ENCODE data around the gene PIM1.
"Not testable (repeated sequence)": the region's sequence is repeated elsewhere in the genome, so short reads cannot be mapped to it uniquely, and the experiment has no call there.

Gene PIM1

DNA sequence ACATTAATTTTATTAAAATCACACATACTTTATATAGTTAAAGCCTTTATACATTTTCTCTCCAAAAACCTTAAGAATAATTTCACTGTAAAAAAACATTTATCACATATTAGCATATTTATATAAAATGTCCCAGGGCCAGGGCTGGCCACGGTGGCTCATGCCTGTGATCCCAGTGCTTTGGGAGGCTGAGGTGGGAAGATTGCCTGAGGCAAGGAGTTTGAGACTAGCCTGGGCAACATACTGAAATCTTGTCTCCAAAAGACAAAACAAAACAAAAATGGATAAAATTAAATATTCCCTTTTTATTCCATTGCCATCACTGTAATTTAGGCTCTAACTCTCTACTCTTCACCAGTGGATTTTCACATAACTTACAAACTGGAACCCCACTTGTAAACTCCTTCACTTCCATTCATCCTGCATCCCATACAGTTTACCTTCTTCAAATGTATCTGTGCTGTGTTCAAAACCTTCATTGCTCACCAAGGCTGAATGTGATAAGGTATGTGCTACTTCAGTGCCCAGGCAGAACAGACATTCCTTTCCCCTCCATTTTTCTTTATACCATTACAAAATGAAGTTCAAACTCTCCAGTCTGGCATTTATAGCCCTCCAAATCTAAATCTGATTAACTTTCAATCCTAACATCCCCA, 42.9 kb upstream of the PIM1 start:
- no peak for TF ChIP-seq CTCF (conservative IDR thresholded peaks at IDR 0.05; ENCODE audit: control insufficient read depth, insufficient read depth, low read depth, low read length)
- H3K4me3 ChIP-seq (ENCODE audit: control insufficient read depth, low read depth, low read length): no peak overlapping the region

GRCh38 chr6:37127961-37128862, 41.7 kb upstream of the PIM1 start:
- DNase-seq (ENCODE audit: low read depth): peak; percentile 83
- H3K4me3 ChIP-seq (ENCODE audit: control insufficient read depth, low read depth, low read length): no peak overlapping the region
- TF ChIP-seq CTCF (conservative IDR thresholded peaks at IDR 0.05; ENCODE audit: control insufficient read depth, insufficient read depth, low read depth, low read length): no peak

More for the DNA sequence above, 42.9 kb upstream of the PIM1 start:
- DNase-seq (ENCODE audit: low read depth): no peak

- not testable (repeated sequence) for H3K4me3 ChIP-seq (ENCODE audit: control insufficient read depth, low read depth, low read length); DNase-seq (ENCODE audit: low read depth)
Measured at GRCh38 chr6:37128863-37129443, 41.0 kb upstream of the PIM1 start.

DNA sequence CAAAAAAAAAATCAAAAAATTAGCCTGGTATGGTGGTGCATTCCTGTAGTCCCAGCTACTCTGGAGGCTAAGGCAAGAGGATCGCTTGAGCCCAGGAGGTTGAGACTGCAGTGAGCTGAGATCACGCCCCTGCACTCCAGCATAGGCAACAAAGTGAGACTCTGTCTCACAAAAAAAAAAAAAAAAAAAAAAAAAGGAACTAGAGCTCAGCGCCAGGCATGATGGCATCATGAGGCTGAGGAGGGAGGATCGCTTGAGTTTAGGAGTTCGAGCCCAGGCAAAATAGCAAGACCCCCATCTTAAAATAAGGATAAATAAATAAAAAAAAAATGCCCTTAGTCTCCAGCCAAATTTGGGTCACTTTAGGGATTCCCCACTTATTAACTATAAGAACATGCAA, 40.4 kb upstream of the PIM1 start:
- TF ChIP-seq CTCF (conservative IDR thresholded peaks at IDR 0.05; ENCODE audit: control insufficient read depth, insufficient read depth, low read depth, low read length): no peak
- DNase-seq (ENCODE audit: low read depth): no peak
- no peak overlapping the region for H3K4me3 ChIP-seq (ENCODE audit: control insufficient read depth, low read depth, low read length)

GRCh38 chr6:37130704-37131103, 39.2 kb upstream of the PIM1 start:
- no peak overlapping the region for H3K4me3 ChIP-seq (ENCODE audit: control insufficient read depth, low read depth, low read length)
- TF ChIP-seq CTCF (conservative IDR thresholded peaks at IDR 0.05; ENCODE audit: control insufficient read depth, insufficient read depth, low read depth, low read length): no peak
- DNase-seq (ENCODE audit: low read depth): peak; percentile 68

- no peak overlapping the region for H3K4me3 ChIP-seq (ENCODE audit: control insufficient read depth, low read depth, low read length)
- no peak for TF ChIP-seq CTCF (conservative IDR thresholded peaks at IDR 0.05; ENCODE audit: control insufficient read depth, insufficient read depth, low read depth, low read length)
- peak; percentile 35 for DNase-seq (ENCODE audit: low read depth)
Measured at GRCh38 chr6:37131104-37131959, 38.6 kb upstream of the PIM1 start.

Data from fibroblast of mammary gland (primary cell).